NB4 (cell line): ENCODE results near the gene CIB4.

ENCODE experiments used
- DNase-seq: peaks from one replicate; pipeline ENCODE4 v3.0.0; 2010; ENCODE audit warnings: low read depth
- H3K4me3 ChIP-seq: one replicate; pipeline ENCODE4 v1.5.1; 2011; ENCODE audit warnings: mild to moderate bottlenecking, low read depth, low read length, moderate library complexity
- CTCF ChIP-seq: IDR thresholded peaks from one replicate; pipeline ENCODE4 v1.5.1; 2012; ENCODE audit warnings: low read depth, low read length
- MAX ChIP-seq: IDR thresholded peaks from 2 replicates; pipeline ENCODE4 v1.6.1; 2011; ENCODE audit warnings: low read depth, low read length
- MYC ChIP-seq: IDR thresholded peaks from 2 replicates; pipeline ENCODE4 v1.6.1; 2011; ENCODE audit warnings: low read depth, low read length
- POLR2A ChIP-seq: IDR thresholded peaks from 2 replicates; pipeline ENCODE4 v1.6.1; 2011; ENCODE audit warnings: mild to moderate bottlenecking; ENCODE audit not compliant: insufficient read length; ENCODE audit errors: extremely low read depth

Gene CIB4

GRCh38 chr2:26674771-26675170, 33.6 kb upstream of the CIB4 start:
- DNase-seq, result no peak
- H3K4me3 ChIP-seq, result no peak overlapping the region
- no peak for TF ChIP-seq MAX
- no peak for TF ChIP-seq POLR2A
- TF ChIP-seq MYC, result no peak
- TF ChIP-seq CTCF, result no peak

- TF ChIP-seq CTCF (no peak), MYC (no peak), POLR2A (no peak), MAX (no peak)
- no peak for DNase-seq
- H3K4me3 ChIP-seq, result no peak overlapping the region
These were observed 33.0 kb upstream of the CIB4 start for GRCh38 chr2:26674002-26674751.

- no peak for DNase-seq
- TF ChIP-seq MAX, result no peak
- no peak for TF ChIP-seq MYC
- no peak for TF ChIP-seq CTCF
- no peak for TF ChIP-seq POLR2A
- H3K4me3 ChIP-seq, result no peak overlapping the region
These were observed 31.7 kb upstream of the CIB4 start for GRCh38 chr2:26672818-26673393.

- DNase-seq, result no peak
- no peak for TF ChIP-seq MAX
- TF ChIP-seq POLR2A, result no peak
- no peak for TF ChIP-seq MYC
- no peak for TF ChIP-seq CTCF
- H3K4me3 ChIP-seq, result no peak overlapping the region
These were observed 31.1 kb upstream of the CIB4 start for GRCh38 chr2:26672112-26672817.

- TF ChIP-seq MAX (no peak), MYC (no peak), POLR2A (no peak), CTCF (no peak)
- DNase-seq, result no peak
- H3K4me3 ChIP-seq, result no peak overlapping the region
These were observed 30.5 kb upstream of the CIB4 start for GRCh38 chr2:26671691-26672090.
